C4-2B (cell line): Measurements from ENCODE around the gene ADPRH.

ENCODE experiments used
- CTCF ChIP-seq: fragments of 450-650 bp; conservative IDR thresholded peaks from 2 replicates; pipeline ENCODE4 v1.5.1; 2017; ENCODE audit warnings: mild to moderate bottlenecking
- ZFX ChIP-seq: fragments of 450-650 bp; IDR thresholded peaks from 2 replicates; pipeline ENCODE4 v1.6.1; 2017

DNA sequence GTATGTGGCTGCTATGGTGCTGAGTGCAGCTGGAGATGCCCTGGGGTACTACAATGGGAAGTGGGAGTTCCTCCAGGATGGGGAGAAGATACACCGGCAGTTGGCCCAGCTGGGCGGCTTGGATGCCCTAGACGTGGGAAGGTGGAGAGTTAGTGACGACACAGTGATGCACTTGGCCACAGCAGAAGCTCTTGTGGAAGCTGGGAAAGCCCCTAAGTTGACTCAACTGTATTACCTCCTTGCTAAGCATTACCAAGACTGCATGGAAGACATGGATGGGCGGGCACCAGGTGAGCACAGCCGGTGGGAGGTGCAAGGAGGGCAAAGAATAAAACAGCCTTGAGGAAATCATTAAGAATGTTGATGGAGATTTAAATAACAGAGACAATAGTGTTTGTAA is 2.9 kb downstream of the ADPRH start:
- no peak for TF ChIP-seq CTCF
- TF ChIP-seq ZFX = no peak
